NCI-H1048 (cell line): Measurements from ENCODE around the gene TAGLN3.

Experiments used
- DNase-seq: peaks from one replicate; lab custom pipeline; 2025; lab: John Stamatoyannopoulos, UW

Gene TAGLN3

DNA sequence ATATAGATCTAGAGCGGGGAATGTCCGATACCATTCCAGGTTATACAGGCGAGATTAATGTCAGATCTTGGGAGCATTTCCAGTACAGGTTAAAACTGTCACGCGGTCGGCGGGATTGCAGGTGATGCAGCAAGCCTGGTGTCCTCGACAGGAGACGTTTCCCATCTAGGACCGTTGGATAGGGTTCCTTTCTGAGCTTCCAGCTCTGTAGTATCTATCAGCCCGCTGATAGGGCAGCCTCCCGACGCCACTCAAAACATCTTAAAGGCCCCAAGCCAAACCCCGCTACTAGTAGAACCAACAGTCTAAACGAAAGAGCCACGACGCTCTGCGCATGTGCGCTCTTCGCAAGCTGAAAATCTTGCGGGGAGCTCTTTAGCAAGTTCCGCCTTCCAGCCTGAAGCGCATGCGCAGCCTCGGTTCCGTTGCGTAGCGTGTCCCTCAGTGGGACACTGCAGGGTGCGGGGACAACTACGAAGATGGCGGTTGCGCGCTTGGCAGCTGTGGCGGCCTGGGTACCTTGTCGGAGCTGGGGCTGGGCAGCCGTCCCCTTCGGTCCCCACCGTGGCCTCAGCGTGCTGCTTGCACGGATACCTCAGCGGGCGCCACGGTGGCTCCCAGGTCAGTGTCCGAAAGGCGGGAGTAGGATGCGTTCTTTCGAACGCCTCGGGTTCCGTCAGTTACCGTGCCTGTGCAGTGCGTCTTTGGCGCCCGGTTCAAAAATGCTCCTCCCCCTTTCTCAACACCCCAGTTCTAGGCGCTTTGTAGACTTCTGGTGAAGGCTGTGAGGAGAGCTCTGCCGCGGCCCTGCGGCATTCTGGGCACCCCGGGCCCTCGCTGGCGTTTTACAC lies 19.9 kb upstream of the TAGLN3 start, which contains the start of gene ABHD10:
ABHD10 (plus strand) TSS at position 444 of the 851 bp plus-strand sequence; CDS start at position 480, 36 bp downstream.
- DNase-seq, result peak; percentile 95

DNA sequence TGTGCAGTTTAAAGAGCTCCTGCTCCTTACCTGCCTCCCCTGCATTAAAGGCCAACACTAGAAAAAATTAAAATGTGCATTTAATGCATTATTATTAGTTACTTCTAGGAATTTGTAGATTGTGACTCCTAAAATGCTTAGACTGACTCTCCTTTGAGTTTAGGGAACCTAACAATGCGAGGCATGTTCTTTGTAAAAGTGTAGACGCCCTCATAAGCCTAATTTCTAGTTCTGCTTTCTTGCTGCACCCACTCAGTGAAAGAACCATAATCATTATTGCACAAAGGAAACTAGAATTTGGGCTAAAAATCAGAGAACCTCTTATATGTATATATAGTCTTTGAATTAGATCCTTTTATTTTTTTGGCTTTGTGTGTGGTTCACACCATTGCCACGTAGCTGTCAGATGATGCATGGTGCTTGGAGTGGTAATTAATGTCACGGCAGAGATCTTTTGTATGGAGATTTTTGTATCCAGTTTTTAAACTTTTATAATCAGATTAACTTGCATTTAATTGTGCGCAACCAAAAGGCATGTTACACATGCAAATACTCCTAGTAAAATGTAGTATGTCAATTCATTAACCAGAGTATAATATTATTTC lies 19.2 kb upstream of the TAGLN3 start:
- no peak for DNase-seq

- DNase-seq, result no peak
Measured at GRCh38 chr3:111980716-111981456, 17.8 kb upstream of the TAGLN3 start.

DNA sequence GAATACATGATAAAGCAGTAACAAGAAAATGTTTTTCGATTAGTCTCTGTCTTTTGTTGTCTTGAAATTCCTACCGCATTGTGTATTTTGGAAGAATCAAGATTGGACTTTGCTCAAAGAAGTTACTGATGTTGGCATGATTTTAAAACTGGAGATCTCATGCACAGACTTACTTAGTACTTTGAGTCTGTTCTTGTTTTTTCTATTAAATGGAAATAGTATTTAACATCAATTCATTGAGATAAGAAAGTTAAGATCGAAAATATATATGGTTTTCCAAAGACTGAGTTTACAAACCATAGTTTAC lies 17.3 kb upstream of the TAGLN3 start:
- DNase-seq, result no peak

GRCh38 chr3:111984636-111985298 lies 14.0 kb upstream of the TAGLN3 start:
- no peak for DNase-seq

- DNase-seq, result no peak
Measured at GRCh38 chr3:111986800-111987199, 11.9 kb upstream of the TAGLN3 start.

- DNase-seq, result peak; percentile 12
Measured at GRCh38 chr3:111989061-111989678, 9.6 kb upstream of the TAGLN3 start.

DNA sequence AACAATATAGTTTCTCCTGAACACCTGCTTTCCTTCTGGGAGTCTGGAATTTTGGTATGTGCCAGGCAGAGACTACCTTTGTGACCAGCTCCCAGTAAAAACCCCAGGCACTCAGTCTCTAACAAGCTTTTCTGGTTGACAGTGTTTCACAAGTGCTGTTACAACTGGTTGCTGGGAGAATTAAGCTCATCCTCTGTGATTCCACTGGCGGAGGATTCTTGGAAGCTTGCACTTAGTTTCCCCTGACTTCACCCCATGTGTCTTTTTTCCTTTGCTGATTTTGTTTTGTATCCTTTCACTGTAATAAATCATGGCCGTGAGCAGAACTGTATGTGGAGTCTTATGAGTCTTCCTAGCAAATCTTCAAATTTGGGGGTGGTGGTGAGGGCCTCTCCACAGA lies 5.7 kb upstream of the TAGLN3 start:
- no peak for DNase-seq

DNA sequence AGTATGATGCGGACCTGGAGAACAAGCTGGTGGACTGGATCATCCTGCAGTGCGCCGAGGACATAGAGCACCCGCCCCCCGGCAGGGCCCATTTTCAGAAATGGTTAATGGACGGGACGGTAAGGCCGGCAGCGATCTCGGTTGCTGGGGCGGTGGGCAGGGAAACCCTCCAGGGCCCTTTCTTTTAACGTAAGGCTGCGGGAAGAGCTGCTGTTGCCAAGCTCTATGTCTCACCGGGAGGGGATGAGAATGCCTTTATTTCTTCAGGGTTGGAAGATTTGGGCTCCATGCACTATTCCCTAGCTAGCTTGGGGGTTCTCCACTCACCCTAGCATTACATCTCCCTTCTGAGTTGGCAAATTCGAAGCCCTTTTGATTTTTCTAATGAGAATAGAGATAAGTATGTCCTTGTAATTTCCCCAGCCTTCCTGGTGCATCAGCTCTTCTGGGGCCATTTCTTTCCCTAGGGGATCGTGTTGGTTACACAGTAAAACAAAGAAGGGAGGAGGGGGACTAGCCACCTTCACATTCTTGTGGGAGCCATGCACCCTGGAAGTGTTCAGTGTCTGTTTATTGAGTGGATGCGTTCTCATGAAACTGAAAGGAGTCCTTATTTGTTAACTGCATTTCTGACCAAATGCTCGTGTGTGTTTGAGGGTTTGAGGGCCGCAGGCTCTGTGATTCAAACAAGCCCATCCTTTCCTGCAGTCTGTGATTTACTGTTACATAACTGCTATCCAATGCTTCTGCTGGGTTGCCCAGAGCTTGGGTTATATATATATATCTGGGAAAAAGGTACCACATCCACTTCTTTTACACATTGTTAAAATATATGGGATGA lies 982 bp downstream of the TAGLN3 start:
- DNase-seq, result no peak

GRCh38 chr3:112000367-112000771 lies 1.6 kb downstream of the TAGLN3 start:
- DNase-seq, result no peak

DNA sequence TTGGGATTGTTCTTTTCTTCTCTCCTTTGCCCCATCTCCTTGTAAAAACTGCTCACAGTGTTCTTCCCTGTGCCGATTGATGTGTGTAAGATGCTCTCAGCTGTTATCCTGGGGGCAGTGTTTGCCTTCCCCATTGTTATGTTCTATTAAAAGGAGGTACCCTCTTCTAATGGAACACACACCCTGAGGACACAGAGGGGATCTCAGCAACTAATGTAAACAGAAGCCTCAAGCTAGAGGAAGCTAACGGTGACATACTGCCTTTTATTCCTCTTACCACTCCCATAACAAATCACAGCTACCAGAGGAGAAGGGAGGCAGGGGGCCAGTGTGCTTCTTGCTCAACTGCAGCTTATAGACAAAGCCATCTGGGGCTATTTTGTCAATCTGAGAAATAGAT lies 2.2 kb downstream of the TAGLN3 start:
- DNase-seq, result no peak

DNA sequence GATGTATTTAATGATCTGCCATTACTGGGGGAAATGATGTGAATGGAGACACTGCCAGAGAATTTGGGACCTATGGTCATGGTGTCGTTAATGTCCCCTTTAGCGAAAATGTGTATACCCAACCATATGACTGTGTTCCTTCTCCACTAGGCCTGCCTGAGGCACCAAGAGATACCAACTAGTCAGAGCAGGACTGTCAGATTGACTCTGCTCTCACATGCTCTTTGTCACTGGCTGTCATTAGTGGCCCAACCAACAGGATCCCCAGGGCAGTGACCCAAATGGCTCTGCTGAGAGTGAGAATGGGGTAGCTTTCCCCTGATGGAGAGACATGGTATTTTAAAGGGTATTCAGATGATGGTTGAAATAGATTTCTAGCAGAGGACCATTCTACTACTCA lies 2.8 kb downstream of the TAGLN3 start:
- no peak for DNase-seq

DNA sequence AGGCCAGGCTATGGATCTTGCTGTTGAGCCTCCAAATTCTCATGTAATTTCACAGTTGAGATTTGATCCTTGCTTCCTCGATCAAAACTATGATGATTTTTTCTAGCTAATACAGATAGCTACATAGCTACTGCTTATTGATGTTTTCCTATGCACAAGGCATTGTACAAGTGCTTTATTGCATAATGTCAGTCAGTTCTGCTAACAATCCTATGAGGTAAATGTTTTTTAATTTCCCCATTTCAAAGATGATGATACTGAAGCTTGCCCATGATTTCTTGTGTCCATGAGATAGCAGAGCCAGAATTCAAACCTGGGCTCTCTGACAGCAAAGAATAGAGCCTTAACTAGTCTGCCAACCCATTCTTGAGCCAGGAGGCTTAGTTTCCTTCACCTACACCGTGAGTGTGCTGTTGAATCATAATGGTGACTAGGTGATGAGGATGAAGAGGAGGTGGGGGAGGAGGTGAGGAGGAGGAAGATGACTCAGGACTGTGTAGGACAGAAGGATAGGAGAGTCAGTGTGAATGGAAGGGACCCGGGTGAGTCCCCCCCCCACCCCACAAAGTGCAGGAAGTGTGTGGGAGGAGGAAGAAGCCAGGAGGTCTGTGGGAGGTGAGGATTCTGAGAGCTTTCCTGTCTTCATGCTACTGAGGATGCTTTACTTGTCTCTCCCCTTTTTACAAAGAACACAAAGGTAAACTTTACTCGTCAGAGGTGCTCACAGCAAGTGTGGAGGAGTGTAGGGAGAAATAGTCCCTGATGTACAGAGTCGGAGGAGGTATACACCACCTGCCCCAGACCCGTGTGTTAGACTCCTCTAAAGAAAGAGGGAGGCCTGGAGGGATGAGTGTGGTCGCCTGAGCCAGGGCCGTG lies 3.6 kb downstream of the TAGLN3 start:
- no peak for DNase-seq

GRCh38 chr3:112003321-112004080 lies 4.8 kb downstream of the TAGLN3 start:
- DNase-seq, result no peak

GRCh38 chr3:112004187-112004586 lies 5.5 kb downstream of the TAGLN3 start:
- no peak for DNase-seq

- DNase-seq, result no peak
Measured at GRCh38 chr3:112004669-112005068, 5.9 kb downstream of the TAGLN3 start.

DNA sequence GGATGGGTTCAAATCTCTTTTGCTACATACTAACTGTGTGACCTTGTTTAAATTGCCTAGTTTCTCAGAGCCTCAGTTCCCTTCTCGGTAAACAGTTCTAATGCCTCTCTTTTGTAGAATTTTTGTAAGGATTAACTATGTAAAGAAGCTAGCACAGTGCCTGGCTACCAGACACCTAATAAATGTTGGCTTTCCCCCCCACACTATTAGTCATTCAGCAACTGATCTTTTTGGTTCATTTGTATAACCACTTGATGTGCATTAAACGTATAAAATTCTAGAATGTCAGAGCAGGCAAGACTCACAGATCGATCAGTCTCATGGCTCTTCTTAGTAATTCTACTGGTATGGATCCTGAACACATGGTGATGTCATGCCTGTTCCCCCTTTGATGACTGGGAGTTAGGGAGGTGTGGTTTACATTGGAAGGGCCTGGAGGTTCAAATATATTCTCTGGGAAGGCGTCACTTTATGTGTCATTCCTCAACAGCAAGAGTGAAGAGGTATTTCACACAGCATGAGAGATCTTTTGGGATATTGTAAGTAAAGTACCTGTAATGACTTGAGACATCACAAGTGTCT lies 6.5 kb downstream of the TAGLN3 start:
- no peak for DNase-seq

DNA sequence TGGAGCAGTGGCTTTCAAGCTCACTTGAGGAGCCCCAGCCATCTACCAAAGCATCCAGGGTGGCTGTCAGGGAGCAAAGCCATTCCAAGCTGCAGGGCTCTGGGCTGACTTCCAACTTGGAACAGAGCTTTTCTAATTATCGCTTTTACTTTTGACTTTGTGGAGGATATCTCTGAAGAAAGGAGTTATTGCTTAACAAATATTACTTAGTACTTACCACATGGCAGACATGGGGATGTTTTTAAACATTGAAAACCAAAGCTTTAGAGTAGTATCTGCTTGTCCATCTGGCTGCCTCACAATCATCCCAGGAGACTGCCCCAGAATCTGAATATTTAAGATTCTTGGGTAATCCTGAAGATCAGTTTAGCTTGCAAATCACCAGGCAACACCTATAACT lies 8.9 kb downstream of the TAGLN3 start:
- no peak for DNase-seq

GRCh38 chr3:112009670-112010069 lies 10.9 kb downstream of the TAGLN3 start:
- DNase-seq, result no peak
